B cell (primary cell): ENCODE data around the gene EIF3M.

ENCODE experiments used
- CTCF ChIP-seq: fragments of 200-600 bp; IDR thresholded peaks from one replicate; pipeline ENCODE4 v1.8.0; 2022; ENCODE audit warnings: antibody characterized with exemption, mild to moderate bottlenecking
- EZH2 ChIP-seq: IDR thresholded peaks from 2 replicates; pipeline ENCODE4 v1.6.1; 2012; ENCODE audit warnings: borderline replicate concordance, low read depth, mild to moderate bottlenecking, moderate library complexity, low read length; ENCODE audit not compliant: insufficient read depth, poor library complexity, severe bottlenecking

GRCh38 chr11:32630844-32631243 is 47.2 kb downstream of the EIF3M start:
- TF ChIP-seq CTCF (no peak), EZH2 (no peak)
